ENCODE results near the gene LTF.
"Not testable (repeated sequence)": the region's sequence is repeated elsewhere in the genome, so short reads cannot be mapped to it uniquely, and the experiment has no call there.

LTF gene

DNA sequence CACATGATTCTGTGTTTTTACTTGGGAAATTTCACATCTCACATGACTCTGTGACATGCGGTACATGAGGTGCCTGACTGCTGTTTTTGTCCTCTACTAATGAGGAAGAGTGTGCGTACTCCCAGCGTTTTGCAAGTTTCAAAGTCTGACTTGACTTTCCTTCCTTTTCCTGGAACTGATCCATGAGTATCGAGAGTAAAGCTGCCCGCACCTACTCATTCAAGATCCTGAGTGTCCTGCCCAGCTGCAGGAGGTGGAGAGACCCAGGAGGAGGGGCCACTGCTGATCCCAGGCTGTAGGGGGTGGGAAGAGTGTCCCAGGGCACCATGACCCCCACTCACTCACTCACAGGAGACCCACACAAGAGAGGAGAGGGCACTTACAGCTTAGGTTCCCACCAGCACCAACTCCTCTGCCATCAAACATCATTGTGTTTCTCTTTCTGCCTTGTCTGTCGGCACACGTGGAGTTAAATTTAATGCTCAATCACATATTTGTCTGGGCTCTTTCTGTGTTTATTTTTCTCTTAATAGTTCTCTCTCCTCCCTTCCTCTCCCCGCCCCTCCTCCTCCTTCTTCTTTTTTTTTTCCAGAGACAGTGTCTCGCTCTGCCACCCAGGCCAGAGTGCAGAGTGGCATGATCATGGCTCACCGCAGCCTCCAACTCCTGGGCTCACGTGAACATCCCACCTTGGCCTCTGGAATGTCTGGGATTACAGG, 59.2 kb downstream of the LTF start:
- H3K27ac ChIP-seq: peak overlapping the region; percentile 84
- no peak for TF ChIP-seq CTCF (conservative IDR thresholded peaks at IDR 0.05)

DNA sequence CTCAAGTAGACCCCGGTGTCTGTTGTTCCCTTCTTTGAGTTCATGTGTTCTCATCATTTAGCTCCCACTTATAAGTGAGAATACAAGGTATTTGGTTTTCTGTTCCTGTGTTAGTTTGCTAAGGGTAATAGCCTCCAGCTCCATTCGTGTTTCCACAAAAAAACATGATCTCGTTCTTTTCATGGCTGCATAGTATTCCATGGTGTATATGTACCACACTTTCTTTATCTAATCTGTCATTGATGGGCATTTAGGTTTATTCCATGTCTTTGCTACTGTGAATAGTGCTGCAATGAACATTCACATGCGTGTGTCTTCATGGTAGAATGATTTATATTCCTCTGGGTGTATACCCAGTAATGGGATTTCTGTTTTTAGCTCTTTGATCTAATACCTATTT, 61.8 kb downstream of the LTF start:
- not testable (repeated sequence) for H3K27ac ChIP-seq

- TF ChIP-seq CTCF (conservative IDR thresholded peaks at IDR 0.05): no peak
- no peak overlapping the region for H3K27ac ChIP-seq
Observed at GRCh38 chr3:46401579-46401978, 63.1 kb downstream of the LTF start.

DNA sequence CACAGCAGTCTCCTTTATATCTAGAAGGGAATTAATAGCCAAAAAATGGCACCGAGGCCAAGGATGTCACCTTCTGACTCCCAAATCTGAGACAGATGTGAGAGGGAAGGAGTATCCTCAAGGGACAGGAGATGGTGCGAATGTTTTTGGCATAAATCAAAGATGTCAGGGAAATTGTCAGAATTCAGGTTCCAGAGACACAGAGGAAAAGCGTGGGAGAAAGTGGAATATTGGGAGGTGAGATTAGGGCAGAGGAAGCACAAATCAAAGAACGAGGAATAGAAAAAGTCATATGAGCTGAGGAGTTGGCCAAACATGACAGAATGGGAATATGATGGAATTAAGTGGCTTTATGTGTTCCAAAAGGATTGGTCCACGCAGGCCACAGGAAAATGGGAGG, 63.9 kb downstream of the LTF start:
- no peak overlapping the region for H3K27ac ChIP-seq
- no peak for TF ChIP-seq CTCF (conservative IDR thresholded peaks at IDR 0.05)

DNA sequence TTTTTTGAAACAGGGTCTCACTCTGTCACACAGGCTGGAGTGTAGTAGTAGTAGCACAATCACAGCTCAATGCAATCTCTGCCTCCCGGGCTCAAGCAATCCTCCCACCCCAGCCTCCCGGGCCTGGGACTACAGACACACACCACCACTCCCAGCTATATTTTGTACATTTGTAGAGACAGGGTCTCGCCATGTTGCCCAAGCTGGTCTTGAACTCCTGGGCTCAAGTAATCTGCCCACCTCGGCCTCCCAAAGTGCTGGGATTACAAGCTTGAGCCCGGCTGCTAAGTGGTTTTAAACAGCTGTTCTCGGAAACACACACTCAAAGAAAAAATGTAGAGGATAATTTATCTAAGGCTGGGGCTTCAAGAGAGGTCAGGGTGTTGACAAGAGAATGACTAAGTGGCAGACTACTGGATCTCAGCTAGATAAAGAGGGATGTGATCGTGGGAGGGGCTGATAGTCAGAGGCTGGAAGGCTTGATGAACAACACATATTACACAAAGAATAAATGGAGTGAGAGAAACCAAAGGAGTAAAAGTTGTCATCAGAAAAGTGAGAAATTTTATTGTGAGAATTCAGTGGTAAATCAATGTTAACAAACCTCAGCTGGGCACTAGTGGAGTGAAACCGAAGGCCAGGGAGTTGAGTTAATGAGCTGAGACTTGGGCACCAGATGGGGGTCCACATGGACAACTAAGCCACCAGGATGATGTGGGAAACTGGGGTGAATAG, 64.5 kb downstream of the LTF start:
- H3K27ac ChIP-seq: no peak overlapping the region
- TF ChIP-seq CTCF (conservative IDR thresholded peaks at IDR 0.05): no peak

- no peak for TF ChIP-seq CTCF (conservative IDR thresholded peaks at IDR 0.05)
- H3K27ac ChIP-seq: no peak overlapping the region
Observed at GRCh38 chr3:46399557-46399956, 65.1 kb downstream of the LTF start.

- no peak for TF ChIP-seq CTCF (conservative IDR thresholded peaks at IDR 0.05)
- H3K27ac ChIP-seq: no peak overlapping the region
Observed at GRCh38 chr3:46399098-46399497, 65.6 kb downstream of the LTF start.
